GM12891 (cell line): Measurements from ENCODE around the gene CORO2B.

Source experiments
- DNase-seq: peaks from one replicate; pipeline ENCODE4 v3.0.0; 2011; ENCODE audit warnings: low spot score; ENCODE audit not compliant: insufficient read length
- FAIRE-seq: peaks from 2 replicates; lab custom pipeline; 2011; peaks lifted over from hg19 to GRCh38; lab: Jason Lieb, UNC
- PAX5 ChIP-seq: IDR thresholded peaks from 2 replicates; pipeline ENCODE4 v1.6.1; 2011; ENCODE audit warnings: low read length, moderate library complexity, mild to moderate bottlenecking; ENCODE audit not compliant: insufficient read depth, severe bottlenecking
- POLR2A ChIP-seq: IDR thresholded peaks from 2 replicates; pipeline ENCODE4 v1.6.1; 2011; ENCODE audit warnings: low read depth, low read length, control low read depth
- POLR2AphosphoS5 ChIP-seq: IDR thresholded peaks from 2 replicates; pipeline ENCODE4 v1.6.1; 2011; ENCODE audit warnings: low read depth, low read length, control low read depth
- POU2F2 ChIP-seq: IDR thresholded peaks from 2 replicates; pipeline ENCODE4 v1.6.1; 2011; ENCODE audit warnings: low read depth, mild to moderate bottlenecking, control low read depth, low read length, moderate library complexity
- SPI1 ChIP-seq: IDR thresholded peaks from 2 replicates; pipeline ENCODE4 v1.6.1; 2011; ENCODE audit warnings: low read depth, low read length, control low read depth
- TAF1 ChIP-seq: IDR thresholded peaks from 2 replicates; pipeline ENCODE4 v1.6.1; 2011; ENCODE audit warnings: low read depth, low read length, control low read depth

CORO2B gene

GRCh38 chr15:68587769-68588385, 9.1 kb downstream of the CORO2B start:
- no peak for TF ChIP-seq PAX5
- TF ChIP-seq POU2F2, result no peak
- no peak for TF ChIP-seq POLR2AphosphoS5
- TF ChIP-seq SPI1, result no peak
- TF ChIP-seq POLR2A, result no peak
- TF ChIP-seq TAF1, result no peak
- FAIRE-seq (no peak), DNase-seq (no peak)

GRCh38 chr15:68589053-68589452, 10.3 kb downstream of the CORO2B start:
- FAIRE-seq (no peak), DNase-seq (no peak)
- TF ChIP-seq PAX5 (no peak), POLR2A (no peak), SPI1 (no peak), TAF1 (no peak), POLR2AphosphoS5 (no peak), POU2F2 (no peak)

- DNase-seq (no peak), FAIRE-seq (no peak)
- TF ChIP-seq POU2F2, result no peak
- no peak for TF ChIP-seq PAX5
- no peak for TF ChIP-seq TAF1
- TF ChIP-seq POLR2A, result no peak
- TF ChIP-seq SPI1, result no peak
- TF ChIP-seq POLR2AphosphoS5, result no peak
Measured at GRCh38 chr15:68589783-68590710, 11.3 kb downstream of the CORO2B start.

GRCh38 chr15:68590721-68591389, 12.1 kb downstream of the CORO2B start:
- DNase-seq (no peak), FAIRE-seq (no peak)

GRCh38 chr15:68592054-68592453, 13.3 kb downstream of the CORO2B start:
- TF ChIP-seq POU2F2, result no peak
- TF ChIP-seq SPI1, result no peak
- no peak for TF ChIP-seq POLR2A
- TF ChIP-seq TAF1, result no peak
- DNase-seq (no peak), FAIRE-seq (no peak)

More at GRCh38 chr15:68590721-68591389, 12.1 kb downstream of the CORO2B start:
- TF ChIP-seq TAF1 (no peak), POLR2A (no peak), PAX5 (no peak), POLR2AphosphoS5 (no peak), SPI1 (no peak)

- DNase-seq (no peak), FAIRE-seq (no peak)
- TF ChIP-seq POU2F2, result no peak
- no peak for TF ChIP-seq TAF1
- no peak for TF ChIP-seq POLR2AphosphoS5
Measured at GRCh38 chr15:68592544-68592943, 13.8 kb downstream of the CORO2B start.

GRCh38 chr15:68593341-68593740, 14.5 kb downstream of the CORO2B start:
- DNase-seq, result no peak
- no peak for FAIRE-seq
- no peak for TF ChIP-seq TAF1
- TF ChIP-seq POLR2A, result no peak
- no peak for TF ChIP-seq POLR2AphosphoS5
- no peak for TF ChIP-seq POU2F2
- TF ChIP-seq PAX5, result no peak
- no peak for TF ChIP-seq SPI1

GRCh38 chr15:68593828-68594532, 15.2 kb downstream of the CORO2B start:
- FAIRE-seq (no peak), DNase-seq (no peak)
- TF ChIP-seq PAX5, result no peak
- TF ChIP-seq TAF1, result no peak
- no peak for TF ChIP-seq POLR2AphosphoS5
- TF ChIP-seq POLR2A, result no peak
- no peak for TF ChIP-seq SPI1
- TF ChIP-seq POU2F2, result no peak
